AG09309 (cell line): ENCODE data around the gene SHISAL1.
A peak's percentile ranks its signal among the peaks of the same experiment; 100 is the strongest.

Experiments
- DNase-seq: peaks from one replicate; pipeline ENCODE4 v3.0.0-alpha.2; 2010; ENCODE audit warnings: low read depth
- H3K4me3 ChIP-seq: 2 replicates; pipeline ENCODE4 v1.5.1; 2011; ENCODE audit warnings: mild to moderate bottlenecking, low read depth, low read length, moderate library complexity; ENCODE audit not compliant: control insufficient read depth
- CTCF ChIP-seq: IDR thresholded peaks from 2 replicates; pipeline ENCODE4 v1.5.1; 2011; ENCODE audit warnings: mild to moderate bottlenecking, low read depth, low read length, inconsistent platforms; ENCODE audit not compliant: insufficient read depth, control insufficient read depth; ENCODE audit errors: missing control alignments

SHISAL1 gene

GRCh38 chr22:44351685-44352377 is 39.1 kb upstream of the SHISAL1 start:
- peak; percentile 80 for DNase-seq
- TF ChIP-seq CTCF = no peak
- H3K4me3 ChIP-seq = no peak overlapping the region

DNA sequence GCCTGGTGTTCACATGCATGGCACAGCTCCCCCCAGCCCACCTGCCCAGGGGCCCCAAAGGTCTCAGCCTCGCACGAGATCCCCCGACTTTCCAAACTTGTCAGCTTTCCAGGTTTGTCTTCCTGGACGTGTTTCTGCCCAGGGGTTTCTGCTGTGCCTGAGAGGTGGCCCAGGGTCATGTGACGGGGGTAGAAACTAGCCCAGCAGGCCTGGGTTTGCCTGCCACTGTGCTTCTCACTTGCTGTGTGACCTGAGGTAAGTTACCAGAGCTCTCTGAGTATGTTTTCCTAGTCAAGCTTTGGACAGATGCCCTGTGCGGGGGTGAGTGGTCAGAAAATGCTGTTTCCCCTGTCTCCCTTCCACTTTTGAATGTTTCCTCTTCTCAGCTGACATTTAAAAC is 38.3 kb upstream of the SHISAL1 start:
- no peak for DNase-seq
- H3K4me3 ChIP-seq = no peak overlapping the region
- no peak for TF ChIP-seq CTCF

DNA sequence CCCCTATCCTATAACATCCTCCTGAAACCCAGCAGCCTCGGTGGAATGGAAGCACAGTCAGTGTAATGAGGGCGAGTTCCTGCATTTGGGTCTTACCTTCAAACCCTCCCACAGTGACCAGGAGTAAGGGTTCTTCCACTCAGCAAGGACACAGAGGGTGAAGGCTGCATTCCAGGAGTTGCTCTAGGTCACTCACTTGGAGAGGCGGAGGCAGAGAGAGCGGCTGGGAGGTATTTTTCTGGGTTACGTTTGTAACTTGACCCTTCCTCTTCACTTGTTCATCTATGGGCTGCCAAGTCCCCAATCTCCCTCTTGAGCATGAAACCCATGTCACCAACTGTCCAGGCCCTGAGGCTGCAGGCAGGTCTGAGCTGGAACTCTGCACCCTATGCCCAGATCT is 36.8 kb upstream of the SHISAL1 start:
- no peak overlapping the region for H3K4me3 ChIP-seq
- no peak for DNase-seq
- no peak for TF ChIP-seq CTCF

GRCh38 chr22:44348971-44349560 is 36.3 kb upstream of the SHISAL1 start:
- no peak for DNase-seq
- no peak for TF ChIP-seq CTCF
- H3K4me3 ChIP-seq = no peak overlapping the region

DNA sequence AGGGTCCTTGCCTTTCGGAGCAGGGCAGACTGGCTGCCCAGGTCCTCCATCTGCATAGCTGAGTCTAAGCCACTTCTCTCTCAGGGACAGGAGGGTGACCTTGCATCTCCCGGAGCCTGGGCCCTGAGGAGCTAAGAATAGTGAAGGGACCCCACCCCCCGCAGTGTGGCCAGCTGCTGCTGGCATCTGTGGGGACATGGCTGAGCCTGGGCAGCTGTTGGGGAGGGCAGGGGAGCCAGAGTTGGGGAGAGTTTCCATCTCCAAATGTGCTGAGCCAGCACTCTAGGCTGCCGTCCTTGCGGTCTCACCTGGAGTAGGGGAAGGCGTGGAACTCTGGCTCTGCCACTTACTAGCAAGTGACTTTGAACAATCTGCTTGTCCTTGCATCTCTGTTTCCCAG is 34.8 kb upstream of the SHISAL1 start:
- no peak overlapping the region for H3K4me3 ChIP-seq
- no peak for DNase-seq
- TF ChIP-seq CTCF = no peak

DNA sequence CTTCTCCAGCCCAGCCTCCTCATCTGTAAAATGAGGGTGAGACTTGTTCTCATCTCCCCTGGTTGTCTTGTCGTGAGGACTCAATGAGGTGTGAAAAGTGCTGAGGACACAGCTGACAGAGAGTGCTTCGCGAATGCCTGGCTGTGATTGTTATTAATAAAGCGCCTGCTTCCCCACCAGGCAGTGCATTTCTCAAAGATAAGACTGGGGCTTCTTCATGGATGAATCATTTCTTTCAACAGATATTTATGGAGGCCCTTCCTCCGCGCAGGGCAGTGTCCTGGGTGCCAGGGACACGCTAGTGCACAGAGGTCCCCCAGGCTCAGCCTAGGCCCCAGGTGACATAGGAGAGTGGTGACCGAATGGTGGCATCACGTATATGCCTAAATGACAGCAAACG is 34.3 kb upstream of the SHISAL1 start:
- no peak for DNase-seq
- H3K4me3 ChIP-seq = no peak overlapping the region
- no peak for TF ChIP-seq CTCF
